Ovary (tissue), 9 donors: Measurements from ENCODE around the gene ACADS. TPM values are rescaled to one million over a fixed set of nuclear protein-coding genes. Genes with fewer than 3 reads are reported as not detected.

Source experiments
- DNase-seq, 5 donors: peaks; one replicate each; pipeline ENCODE4 v3.0.0-alpha.2; 2019 to 2020
- H3K27ac ChIP-seq, 2 donors: fragments of 200-600 bp; one replicate each; pipeline versions ENCODE4 v1.5.1 to v1.8.0; 2019 to 2022
- H3K27me3 ChIP-seq: fragments of 200-600 bp; one replicate; pipeline ENCODE4 v1.8.0; 2022
- H3K36me3 ChIP-seq: fragments of 200-600 bp; sonication (generic); one replicate; pipeline ENCODE4 v1.5.1; 2019
- H3K4me1 ChIP-seq: one replicate; pipeline ENCODE4 v1.8.1; 2013; ENCODE audit warnings: mild to moderate bottlenecking, moderate library complexity; ENCODE audit not compliant: insufficient read depth
- H3K4me3 ChIP-seq: fragments of 200-600 bp; sonication (generic); one replicate; pipeline ENCODE4 v1.5.1; 2017
- H3K9me3 ChIP-seq, 2 donors: fragments of 200-600 bp in 1 of 2; sonication (generic) in 1 of 2; one replicate each; pipeline versions ENCODE4 v1.5.1 to v1.8.1; 2013 to 2019; ENCODE audit warnings: mild to moderate bottlenecking in 1 of 2, moderate library complexity in 1 of 2
- EP300 ChIP-seq: sonication (generic); formaldehyde crosslinking; IDR thresholded peaks from one replicate; pipeline ENCODE4 v1.6.1; 2017; ENCODE audit warnings: antibody characterized with exemption
- POLR2A ChIP-seq: fragments of 450-650 bp; IDR thresholded peaks from one replicate; pipeline ENCODE4 v1.6.1; 2017; ENCODE audit warnings: antibody characterized with exemption, mild to moderate bottlenecking, moderate library complexity
- WGBS, 3 donors: extraction: QIAGEN DNeasy Blood & Tissue Kit in 1 of 3; methylation state at CpG; one replicate each; pipeline versions ENCODE4 v1.1.5 to v1.1.7; 2013 to 2017; 5-methylcytosine and 5-hydroxymethylcytosine counted together
- intact Hi-C, 4 donors: fragments of 100-400 bp; cut with DNase I; formaldehyde crosslinking; loops; one replicate each; pipeline versions ENCODE4 v1.11.0 to v1.15.1; 2022 to 2023
- polyA plus RNA-seq, 2 donors: library from polyadenylated mRNA; stranded (reverse); fragments of 200-250 nt in 1 of 2; fragments of 350-450 nt in 1 of 2; fragmentation: Illumina TruSeq in 1 of 2; extraction: RNeasy Lipid Tissue Mini Kit (QIAGEN cat#74804) in 1 of 2; gene quantifications; one replicate each; pipeline ENCODE4 v1.2.3, GENCODE V29; 2013 to 2014
- total RNA-seq, 7 donors: library from RNA; depleted of rRNA in 2 of 7; stranded (reverse); fragments of >200 nt in 2 of 7; fragmentation: NEBNext Ultra II Directional in 3 of 7; extraction: Animal tissue kit (Norgen Biotek cat#: 25700) in 3 of 7; gene quantifications; one replicate each; pipeline versions ENCODE4 v1.1.0 to v1.2.4, GENCODE V29; 2016 to 2023
- TF ChIP-seq, protein P1 (sequence below), 3 donors: fragments of 450-650 bp in 2 of 3; fragments of 200-600 bp in 1 of 3; IDR thresholded peaks; one replicate each; pipeline versions ENCODE4 v1.5.1 to v1.8.0; 2016 to 2022; ENCODE audit warnings: antibody characterized with exemption in 3 of 3, mild to moderate bottlenecking in 1 of 3
- donor health status: DM: no; HTN: no; CAD: no; lungs with moderate emphysema.
- donor health status: DM: no; HTN: no; CAD: no.
- donor health status: Bipolar disorder and iron deficiency.
- donor health status: DM: yes; HTN: yes; CAD: no.
- donor health status: DM: no; HTN: no; CAD: no.
- donor health status: DM: yes; HTN: yes; CAD: no.

The ACADS gene
- total and polyA plus RNA-seq, 9 donors = 1.0 to 17.5 (median 13.9) TPM

DNA sequence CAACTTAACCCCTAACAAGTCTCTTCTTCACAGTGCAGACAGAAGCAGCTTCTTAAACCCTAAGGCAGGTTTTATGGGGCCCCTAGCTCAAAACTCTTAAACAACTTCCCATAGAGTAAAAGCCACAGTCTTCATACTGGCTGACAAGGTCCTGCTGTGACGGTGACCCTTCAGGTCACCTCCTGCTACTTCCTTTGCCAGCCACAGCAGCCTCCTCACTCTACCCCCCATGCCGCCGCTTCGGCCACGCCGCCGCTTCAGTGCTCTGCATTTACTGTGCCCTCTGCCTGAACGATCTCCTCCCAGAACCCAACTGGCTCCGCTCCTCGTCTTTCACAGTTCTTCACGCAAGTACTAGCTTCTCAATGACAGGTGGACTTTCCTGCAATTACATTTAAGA is 45.5 kb downstream of the ACADS start:
- H3K4me3 ChIP-seq = no peak overlapping the region
- H3K36me3 ChIP-seq = no peaks in the 10 kb centered on the region
- H3K9me3 ChIP-seq = no peaks in the 10 kb centered on the region
- intact Hi-C loops = no loop called here
- H3K27me3 ChIP-seq = no peaks in the 10 kb centered on the region
- DNase-seq = no peak
- 87 to 90% (median 89%) methylated on average over 11 of the region's 11 CpGs for WGBS, 3 donors
- H3K4me1 ChIP-seq = no peaks in the 10 kb centered on the region
- TF ChIP-seq POLR2A = no peak
- TF ChIP-seq, protein P1, sequence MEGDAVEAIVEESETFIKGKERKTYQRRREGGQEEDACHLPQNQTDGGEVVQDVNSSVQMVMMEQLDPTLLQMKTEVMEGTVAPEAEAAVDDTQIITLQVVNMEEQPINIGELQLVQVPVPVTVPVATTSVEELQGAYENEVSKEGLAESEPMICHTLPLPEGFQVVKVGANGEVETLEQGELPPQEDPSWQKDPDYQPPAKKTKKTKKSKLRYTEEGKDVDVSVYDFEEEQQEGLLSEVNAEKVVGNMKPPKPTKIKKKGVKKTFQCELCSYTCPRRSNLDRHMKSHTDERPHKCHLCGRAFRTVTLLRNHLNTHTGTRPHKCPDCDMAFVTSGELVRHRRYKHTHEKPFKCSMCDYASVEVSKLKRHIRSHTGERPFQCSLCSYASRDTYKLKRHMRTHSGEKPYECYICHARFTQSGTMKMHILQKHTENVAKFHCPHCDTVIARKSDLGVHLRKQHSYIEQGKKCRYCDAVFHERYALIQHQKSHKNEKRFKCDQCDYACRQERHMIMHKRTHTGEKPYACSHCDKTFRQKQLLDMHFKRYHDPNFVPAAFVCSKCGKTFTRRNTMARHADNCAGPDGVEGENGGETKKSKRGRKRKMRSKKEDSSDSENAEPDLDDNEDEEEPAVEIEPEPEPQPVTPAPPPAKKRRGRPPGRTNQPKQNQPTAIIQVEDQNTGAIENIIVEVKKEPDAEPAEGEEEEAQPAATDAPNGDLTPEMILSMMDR (IDR thresholded peaks at IDR 0.05) = no peak
- no peak for TF ChIP-seq EP300
- no peak overlapping the region for H3K27ac ChIP-seq

DNA sequence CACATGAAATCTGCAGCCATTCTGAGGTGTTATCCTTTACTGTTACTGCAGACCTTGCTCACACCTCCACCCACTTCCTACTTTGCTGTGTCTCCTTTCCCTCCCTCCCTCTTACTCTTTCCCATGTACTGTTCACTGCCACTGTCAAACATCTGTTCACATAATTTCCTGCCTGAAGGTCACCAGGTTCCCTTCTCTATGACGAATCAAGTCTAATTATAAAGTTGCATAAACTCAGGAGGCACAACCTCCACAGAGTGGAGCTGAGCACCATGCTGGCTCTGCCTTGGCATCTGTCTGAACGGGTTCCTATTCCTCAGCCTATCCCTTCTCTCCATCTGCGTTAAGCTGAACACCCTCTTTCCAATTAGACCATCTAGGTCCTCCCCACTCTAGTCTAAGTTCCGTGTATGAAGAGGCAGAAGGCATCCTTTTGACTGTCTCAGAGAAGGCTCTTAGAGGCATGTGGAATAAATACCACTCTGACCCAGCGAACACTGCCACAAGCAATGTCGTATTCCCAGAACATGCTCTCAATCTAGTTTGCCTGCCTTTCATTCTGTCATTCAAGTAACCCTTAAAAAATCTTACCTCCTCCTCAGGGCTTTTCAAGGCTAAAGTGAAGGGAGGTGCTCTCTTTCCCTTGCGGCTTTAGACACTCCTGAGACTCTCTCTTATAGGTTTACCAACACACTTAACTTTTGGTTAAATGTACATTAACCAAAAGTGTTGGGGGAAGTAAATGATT is 48.7 kb downstream of the ACADS start:
- intact Hi-C loops = no loop called here
- no peak overlapping the region for H3K4me3 ChIP-seq
- no peaks in the 10 kb centered on the region for H3K9me3 ChIP-seq
- no peaks in the 10 kb centered on the region for H3K36me3 ChIP-seq
- TF ChIP-seq, protein P1 (IDR thresholded peaks at IDR 0.05) = no peak
- TF ChIP-seq EP300 (no peak), POLR2A (no peak)
- 88 to 93% (median 88%) methylated on average over 7 of the region's 7 CpGs for WGBS, 3 donors
- H3K27ac ChIP-seq = no peak overlapping the region
- H3K4me1 ChIP-seq = no peaks in the 10 kb centered on the region
- H3K27me3 ChIP-seq = no peaks in the 10 kb centered on the region
- no peak for DNase-seq

DNA sequence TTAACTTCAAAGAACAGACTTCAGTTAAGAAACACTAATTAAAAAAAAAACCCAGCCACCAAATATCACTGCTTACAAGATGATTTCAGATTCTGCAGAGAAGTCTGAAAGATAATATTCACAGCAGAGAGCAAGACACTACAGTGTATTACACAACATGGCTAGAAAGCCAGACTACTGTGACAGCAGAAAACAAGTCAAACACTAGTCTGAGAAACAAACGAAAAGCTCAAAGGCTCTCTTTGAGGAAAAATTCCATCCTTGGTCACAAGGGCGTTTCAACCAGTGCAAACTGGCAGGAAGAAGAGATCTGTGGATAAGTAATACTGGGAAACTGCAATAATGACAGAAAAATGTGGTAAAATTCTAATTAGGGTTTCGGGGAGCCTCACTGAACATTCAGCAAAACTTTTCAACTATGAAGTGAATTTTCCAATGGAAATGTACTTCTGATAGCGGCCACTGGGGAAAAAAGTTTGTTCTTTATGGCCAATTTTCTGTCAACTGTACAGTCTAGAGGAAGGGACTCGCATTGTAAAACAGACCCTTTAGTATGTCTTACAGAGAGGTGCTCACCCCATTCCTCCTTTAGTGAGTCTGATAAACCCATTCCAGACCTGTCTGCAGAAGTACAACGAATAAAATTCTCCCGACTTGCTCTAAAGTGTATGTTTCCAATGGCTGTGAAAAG is 50.4 kb downstream of the ACADS start:
- no peaks in the 10 kb centered on the region for H3K4me1 ChIP-seq
- WGBS, 3 donors = 73 to 85% (median 83%) methylated on average over 7 of the region's 7 CpGs
- H3K27me3 ChIP-seq = no peaks in the 10 kb centered on the region
- no peaks in the 10 kb centered on the region for H3K36me3 ChIP-seq
- no peak for DNase-seq
- H3K4me3 ChIP-seq = no peak overlapping the region
- H3K9me3 ChIP-seq = no peaks in the 10 kb centered on the region
- TF ChIP-seq POLR2A (no peak), EP300 (no peak)
- TF ChIP-seq, protein P1 (IDR thresholded peaks at IDR 0.05) = no peak
- H3K27ac ChIP-seq = no peak overlapping the region
- intact Hi-C loops = no loop called here

DNA sequence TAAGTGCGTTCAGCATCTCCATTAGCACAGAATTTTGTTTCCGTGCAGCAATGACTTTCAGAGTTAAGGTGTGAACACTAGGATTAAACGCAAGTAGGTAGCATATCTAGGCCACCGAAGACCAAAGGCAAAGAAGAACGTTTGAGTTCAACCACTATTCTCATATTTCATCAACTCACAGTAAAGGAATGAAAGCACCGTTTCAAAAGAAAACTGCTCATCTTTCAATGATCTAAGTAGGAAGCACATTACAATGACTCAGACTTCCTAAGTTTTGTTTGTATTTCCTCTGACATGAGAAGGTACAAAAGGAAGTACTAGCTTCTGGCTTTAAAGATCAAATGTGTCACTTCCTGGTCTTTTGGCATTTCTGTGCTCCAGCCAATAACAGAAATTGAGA is 57.6 kb downstream of the ACADS start:
- Histone ChIP-seq H3K27me3 (no peaks in the 10 kb centered on the region), H3K4me1 (no peaks in the 10 kb centered on the region), H3K36me3 (no peaks in the 10 kb centered on the region), H3K9me3 (no peaks in the 10 kb centered on the region), H3K4me3 (no peak overlapping the region), H3K27ac (no peak overlapping the region)
- intact Hi-C loops = no loop called here
- no peak for DNase-seq
- TF ChIP-seq, protein P1 (IDR thresholded peaks at IDR 0.05) = no peak
- no peak for TF ChIP-seq POLR2A
- TF ChIP-seq EP300 = no peak
- WGBS, 3 donors = 74 to 78% (median 77%) methylated on average over 6 of the region's 6 CpGs
